Hindlimb muscle (tissue), 1 donor: ENCODE data around the gene AK3. TPM values are rescaled to one million over a fixed set of nuclear protein-coding genes. Genes with fewer than 3 reads are reported as not detected.
A peak's percentile ranks its signal among the peaks of the same experiment; 100 is the strongest.
"Not testable (repeated sequence)": the region's sequence is repeated elsewhere in the genome, so short reads cannot be mapped to it uniquely, and the experiment has no call there.

ENCODE experiments used
- DNase-seq: peaks from one replicate; pipeline ENCODE4 v3.0.0-alpha.2; 2013
- polyA plus RNA-seq: library from polyadenylated mRNA; unstranded; fragments of 120-200 nt; gene quantifications from one replicate; pipeline ENCODE4 v1.2.1, GENCODE V29; 2013; ENCODE audit not compliant: insufficient read length

AK3 gene
- polyA plus RNA-seq, 1 donor, result 43.6 TPM

- no peak for DNase-seq
Observed at GRCh38 chr9:4663956-4664355, 77.0 kb downstream of the AK3 start.

DNA sequence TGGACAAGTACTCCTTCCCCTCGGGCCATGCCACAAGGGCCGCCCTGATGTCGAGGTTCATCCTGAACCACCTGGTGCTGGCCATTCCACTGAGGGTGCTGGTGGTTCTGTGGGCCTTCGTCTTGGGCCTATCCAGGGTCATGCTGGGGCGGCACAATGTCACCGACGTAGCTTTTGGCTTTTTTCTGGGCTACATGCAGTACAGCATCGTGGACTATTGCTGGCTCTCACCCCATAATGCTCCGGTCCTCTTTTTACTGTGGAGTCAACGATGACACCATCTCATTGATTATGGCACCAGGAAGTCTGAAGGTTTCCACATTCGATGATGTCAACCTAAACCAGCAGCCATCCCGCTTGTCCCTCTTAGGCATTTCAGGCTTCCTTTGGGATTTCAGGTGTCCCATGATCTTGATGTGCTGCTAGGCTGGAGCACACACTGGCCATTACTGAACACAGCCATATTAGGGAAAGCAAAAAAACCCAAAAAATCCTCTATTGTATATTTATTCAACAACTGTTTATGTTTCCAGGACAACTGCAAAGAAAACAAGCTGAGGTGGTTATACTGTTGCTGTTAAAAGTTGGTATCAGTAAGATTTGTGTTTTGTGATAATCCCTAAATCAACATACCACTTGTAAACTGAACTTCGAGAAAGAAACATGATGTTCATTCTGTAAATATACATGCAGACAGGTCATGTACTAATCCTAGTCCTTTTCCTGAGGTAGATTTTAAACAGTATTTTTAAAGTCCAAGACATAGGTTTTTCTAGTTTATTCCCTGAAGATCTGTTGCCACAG, 77.8 kb downstream of the AK3 start:
- DNase-seq, result no peak

GRCh38 chr9:4662108-4662988, 78.7 kb downstream of the AK3 start, which contains the start of gene PLPP6:
Gene PLPP6 (plus strand): TSS chr9:4662294. CDS start chr9:4662376, 82 bp downstream.
- peak; percentile 85 for DNase-seq

GRCh38 chr9:4661611-4662010, 79.4 kb downstream of the AK3 start:
- no peak for DNase-seq

DNA sequence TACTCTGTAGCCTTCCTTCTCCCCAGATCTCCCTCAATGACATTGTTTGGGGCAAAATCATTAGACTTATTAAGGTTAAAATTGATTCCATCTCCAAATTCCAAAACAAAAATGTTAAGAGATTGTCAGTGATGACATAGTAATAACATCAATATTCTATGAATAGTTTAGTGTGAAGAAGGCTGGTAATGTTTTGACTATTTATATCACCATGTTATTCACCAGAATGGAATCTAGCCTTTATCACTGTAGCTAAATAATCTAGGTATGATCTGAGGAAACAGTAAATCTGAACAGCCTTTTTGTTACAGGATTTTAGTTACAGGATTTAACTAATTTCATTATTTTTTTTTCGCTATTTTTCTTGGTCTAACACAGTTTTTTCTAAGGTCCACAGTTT, 79.8 kb downstream of the AK3 start:
- DNase-seq, result no peak

DNA sequence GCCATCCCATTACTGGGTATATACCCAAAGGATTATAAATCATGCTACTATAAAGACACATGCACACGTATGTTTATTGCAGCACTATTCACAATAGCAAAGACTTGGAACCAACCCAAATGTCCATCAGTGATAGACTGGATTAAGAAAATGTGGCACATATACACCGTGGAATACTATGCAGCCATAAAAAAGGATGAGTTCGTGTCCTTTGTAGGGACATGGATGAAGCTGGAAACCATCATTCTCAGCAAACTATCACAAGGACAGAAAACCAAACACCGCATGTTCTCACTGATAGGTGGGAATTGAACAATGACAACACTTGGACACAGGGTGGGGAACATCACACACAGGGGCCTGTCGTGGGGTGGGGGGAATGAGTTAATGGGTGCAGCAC, 80.3 kb downstream of the AK3 start:
- not testable (repeated sequence) for DNase-seq

Other genes starting within 250 kb of the AK3 start
- gene PLPP6, start 78.9 kb downstream of the AK3 start, polyA plus RNA-seq, result 4.6 TPM
- 0.53 TPM for gene SPATA6L, start 74.7 kb downstream of the AK3 start, polyA plus RNA-seq
- gene CDC37L1, start 61.6 kb downstream of the AK3 start, polyA plus RNA-seq, result 24.4 TPM
- 17.4 TPM for gene RCL1, start 51.7 kb upstream of the AK3 start, polyA plus RNA-seq
- 12.3 TPM for gene JAK2, start 244.1 kb upstream of the AK3 start, polyA plus RNA-seq